Measurements from ENCODE around the gene GSTM4.
A peak's percentile ranks its signal among the peaks of the same experiment; 100 is the strongest.

The GSTM4 gene
- total RNA-seq, result 17.7 to 104 (median 43.5) reads per million in 18 experiments

- peak; percentile 71 to 84 for DNase-seq
Observed at GRCh38 chr1:109655615-109656519, at the start of gene GSTM4. Gene GSTM4, plus strand, starts transcription at chr1:109656099. Its CDS starts 291 bp downstream, at chr1:109656390.

GRCh38 chr1:109609881-109610280 lies 46.0 kb upstream of the GSTM4 start:
- DNase-seq, result no peak

- DNase-seq, result no peak
Observed at GRCh38 chr1:109610609-109611307, 45.1 kb upstream of the GSTM4 start.

- DNase-seq, result no peak
Observed at GRCh38 chr1:109611308-109611990, 44.5 kb upstream of the GSTM4 start.

GRCh38 chr1:109613361-109614147 lies 42.3 kb upstream of the GSTM4 start:
- DNase-seq, result no peak

GRCh38 chr1:109615879-109616278 lies 40.0 kb upstream of the GSTM4 start:
- peak; percentile 94 to 97 for DNase-seq

GRCh38 chr1:109616391-109616790 lies 39.5 kb upstream of the GSTM4 start:
- DNase-seq, result peak; percentile 35 to 72

GRCh38 chr1:109617291-109617801 lies 38.6 kb upstream of the GSTM4 start:
- peak; percentile 85 for DNase-seq

GRCh38 chr1:109618661-109619575 lies 37.0 kb upstream of the GSTM4 start:
- peak; percentile 59 to 61 for DNase-seq

- DNase-seq, result peak; percentile 88 to 94
Observed at GRCh38 chr1:109619576-109620400, 36.1 kb upstream of the GSTM4 start, which contains the start of the genes AMPD2 and GNAT2. Gene AMPD2, plus strand, starts transcription at chr1:109619837. Its CDS starts 1,339 bp downstream, at chr1:109621176. Gene GNAT2, minus strand, starts transcription at chr1:109619616. Its CDS starts 6,746 bp downstream, at chr1:109612870.

GRCh38 chr1:109620401-109620791 lies 35.5 kb upstream of the GSTM4 start:
- no peak for DNase-seq

- DNase-seq, result peak; percentile 85 to 91
Observed at GRCh38 chr1:109620841-109621286, 35.0 kb upstream of the GSTM4 start.

GRCh38 chr1:109621379-109622136 lies 34.3 kb upstream of the GSTM4 start:
- peak in 1 of 2 donors; percentile 42 for DNase-seq

- DNase-seq, result no peak
Observed at GRCh38 chr1:109622137-109622892, 33.6 kb upstream of the GSTM4 start.

- DNase-seq, result peak in 1 of 2 donors; percentile 27
Observed at GRCh38 chr1:109622895-109623294, 33.0 kb upstream of the GSTM4 start.

- DNase-seq, result no peak
Observed at GRCh38 chr1:109623601-109624161, 32.2 kb upstream of the GSTM4 start.

GRCh38 chr1:109624201-109625010 lies 31.5 kb upstream of the GSTM4 start:
- no peak for DNase-seq
